GM19238 (cell line): ENCODE results near the gene NFIA.
"Not testable (repeated sequence)": the region's sequence is repeated elsewhere in the genome, so short reads cannot be mapped to it uniquely, and the experiment has no call there.

Experiments used
- DNase-seq: peaks from one replicate; pipeline ENCODE4 v3.0.0; 2011; ENCODE audit warnings: low spot score; ENCODE audit not compliant: insufficient read length

The NFIA gene

DNA sequence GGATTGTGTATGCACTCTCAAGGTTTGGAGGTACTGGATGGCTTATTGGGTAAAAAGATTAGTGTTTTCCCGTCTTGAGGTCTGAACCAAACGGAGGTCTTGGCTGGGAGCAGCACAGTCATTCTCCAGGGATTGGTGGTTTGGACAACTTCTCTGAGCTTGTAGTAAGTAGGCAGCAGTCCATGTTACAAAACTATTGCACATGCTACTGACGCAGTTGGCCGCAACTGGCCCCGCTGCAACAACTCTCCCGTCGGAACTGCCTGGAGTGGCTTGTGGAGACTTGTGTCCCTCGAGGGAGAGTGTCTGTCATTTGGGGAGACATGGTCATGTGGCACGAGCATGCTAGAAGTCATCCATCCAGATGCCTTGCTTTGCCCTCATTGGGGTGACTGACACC is 366.6 kb downstream of the NFIA start:
- no peak for DNase-seq

DNA sequence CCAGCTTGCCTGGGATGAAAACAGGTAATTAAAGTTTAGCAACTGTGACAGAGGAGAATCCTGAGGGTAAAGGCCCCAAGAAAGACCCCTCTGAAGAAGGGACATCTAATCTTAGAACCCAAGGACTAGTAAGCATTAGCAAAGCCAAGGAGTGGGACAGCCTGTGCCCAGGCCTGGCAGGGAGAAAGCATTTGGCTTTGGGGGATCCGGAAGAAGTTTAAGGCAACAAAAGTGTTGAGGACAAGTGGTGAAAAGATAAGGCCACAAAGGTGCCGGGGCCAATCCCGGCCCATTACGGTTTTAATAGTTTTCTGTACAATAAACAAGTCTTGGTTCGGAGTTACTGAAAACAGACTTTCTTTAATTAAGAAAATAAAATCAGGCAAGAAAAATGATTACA is 367.0 kb downstream of the NFIA start:
- DNase-seq: no peak

DNA sequence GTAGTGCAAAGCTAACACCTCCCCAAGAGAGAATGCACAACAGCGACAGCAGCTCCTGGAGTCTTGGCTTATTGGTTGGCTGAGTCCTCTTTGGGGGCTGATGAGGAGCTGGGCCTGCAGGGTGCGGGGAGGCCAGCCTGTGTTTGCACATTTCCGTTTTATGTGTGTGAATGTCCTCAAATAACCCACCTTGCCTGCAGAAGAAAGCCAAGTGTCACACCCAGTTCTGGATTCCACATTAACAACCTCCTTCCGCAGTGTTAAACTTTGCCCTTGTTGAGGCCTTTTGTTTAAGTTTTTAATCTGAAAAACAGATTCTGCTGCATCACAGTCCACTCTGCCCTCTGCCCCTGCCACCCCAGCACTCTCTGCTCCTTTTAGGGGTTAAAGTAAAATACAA is 368.1 kb downstream of the NFIA start:
- no peak for DNase-seq

DNA sequence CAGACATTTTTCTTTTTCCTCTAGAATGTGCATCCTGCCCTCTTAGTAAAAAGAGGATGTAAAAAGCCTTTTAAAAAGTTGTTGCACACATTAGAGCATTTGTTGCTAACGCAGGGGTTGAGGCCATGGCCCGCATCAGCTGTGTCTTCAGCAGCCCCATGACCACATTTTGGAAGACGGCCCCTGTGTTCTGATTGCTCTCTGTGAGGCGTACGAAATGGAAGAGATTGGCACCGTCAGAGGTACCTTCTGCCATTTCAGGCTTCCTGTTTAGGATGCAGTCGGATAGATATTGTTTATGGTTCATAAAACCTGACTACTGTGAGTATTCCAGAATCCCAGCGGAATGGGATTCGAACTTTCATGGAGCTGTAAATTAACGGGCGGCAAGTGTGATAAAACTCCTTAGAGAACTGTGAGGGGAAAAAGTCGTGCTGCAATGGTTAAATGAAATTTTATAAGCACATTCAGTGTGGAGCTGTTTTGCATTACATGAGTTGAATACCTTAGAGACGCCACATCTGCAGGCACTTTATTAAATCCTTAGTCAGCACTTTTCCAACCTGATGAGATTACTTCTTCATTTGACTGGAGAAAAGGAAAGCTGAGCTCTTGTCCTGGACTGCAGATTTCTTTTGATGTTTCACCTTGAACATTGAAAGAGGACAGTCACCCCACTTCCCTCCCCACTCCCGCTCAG is 368.7 kb downstream of the NFIA start:
- no peak for DNase-seq

DNA sequence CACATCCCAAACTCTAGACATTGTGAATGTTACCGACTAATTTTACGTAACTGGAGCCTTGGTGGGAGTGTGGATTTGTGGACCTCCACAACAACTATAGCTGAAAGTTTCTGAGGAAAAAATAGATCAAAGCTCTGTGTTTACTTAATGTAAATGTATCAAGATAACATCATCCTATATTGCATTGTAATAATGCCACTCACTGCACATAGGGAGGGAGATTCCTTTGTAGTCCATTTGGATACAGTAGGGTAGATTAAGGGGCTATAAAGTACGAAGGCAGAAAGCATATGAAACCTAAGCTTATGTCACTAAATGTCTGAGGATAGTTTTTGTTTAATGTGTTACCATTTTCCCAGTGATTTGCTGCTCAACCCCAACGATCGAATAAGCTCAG is 369.2 kb downstream of the NFIA start:
- DNase-seq: no peak

DNA sequence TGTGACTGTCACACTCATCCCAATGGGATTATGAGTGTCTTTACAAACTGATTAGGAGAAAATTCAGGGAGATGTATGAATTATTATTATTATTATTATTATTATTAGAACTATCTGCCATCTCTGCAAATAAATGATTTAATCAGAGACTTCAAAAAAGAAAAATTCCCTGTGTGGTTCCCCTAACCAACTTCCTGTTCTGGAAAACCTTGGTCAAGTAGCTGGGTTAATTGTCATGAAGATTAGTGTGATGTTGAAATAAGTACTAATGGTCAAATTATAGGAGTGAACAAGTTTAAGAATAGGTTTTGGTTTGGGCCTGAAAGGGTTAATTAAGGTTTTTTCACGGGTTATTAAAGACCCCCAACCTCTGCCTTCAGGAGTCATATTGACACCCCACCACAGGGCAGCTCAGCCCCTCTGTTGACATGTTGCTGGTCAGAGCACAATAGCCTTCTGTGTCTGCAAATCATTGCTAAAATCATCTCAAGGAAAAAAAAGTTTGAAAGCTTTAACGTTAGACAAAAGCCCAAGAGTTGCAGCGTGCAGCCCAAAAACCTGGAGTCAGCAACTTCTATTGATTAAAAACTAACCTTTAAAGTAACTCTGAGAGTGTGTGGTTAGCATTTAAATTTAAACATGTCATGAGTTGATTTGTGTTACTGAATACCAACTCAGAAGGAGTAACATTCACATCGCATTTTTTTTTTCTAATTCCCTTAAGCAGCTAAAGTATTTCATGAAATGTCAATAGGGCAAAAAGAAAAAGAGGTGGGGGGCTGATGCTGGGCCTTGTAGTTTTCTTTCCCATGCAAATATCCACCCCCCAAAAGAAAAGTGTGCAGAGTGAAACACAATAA is 370.0 kb downstream of the NFIA start:
- DNase-seq: no peak

DNA sequence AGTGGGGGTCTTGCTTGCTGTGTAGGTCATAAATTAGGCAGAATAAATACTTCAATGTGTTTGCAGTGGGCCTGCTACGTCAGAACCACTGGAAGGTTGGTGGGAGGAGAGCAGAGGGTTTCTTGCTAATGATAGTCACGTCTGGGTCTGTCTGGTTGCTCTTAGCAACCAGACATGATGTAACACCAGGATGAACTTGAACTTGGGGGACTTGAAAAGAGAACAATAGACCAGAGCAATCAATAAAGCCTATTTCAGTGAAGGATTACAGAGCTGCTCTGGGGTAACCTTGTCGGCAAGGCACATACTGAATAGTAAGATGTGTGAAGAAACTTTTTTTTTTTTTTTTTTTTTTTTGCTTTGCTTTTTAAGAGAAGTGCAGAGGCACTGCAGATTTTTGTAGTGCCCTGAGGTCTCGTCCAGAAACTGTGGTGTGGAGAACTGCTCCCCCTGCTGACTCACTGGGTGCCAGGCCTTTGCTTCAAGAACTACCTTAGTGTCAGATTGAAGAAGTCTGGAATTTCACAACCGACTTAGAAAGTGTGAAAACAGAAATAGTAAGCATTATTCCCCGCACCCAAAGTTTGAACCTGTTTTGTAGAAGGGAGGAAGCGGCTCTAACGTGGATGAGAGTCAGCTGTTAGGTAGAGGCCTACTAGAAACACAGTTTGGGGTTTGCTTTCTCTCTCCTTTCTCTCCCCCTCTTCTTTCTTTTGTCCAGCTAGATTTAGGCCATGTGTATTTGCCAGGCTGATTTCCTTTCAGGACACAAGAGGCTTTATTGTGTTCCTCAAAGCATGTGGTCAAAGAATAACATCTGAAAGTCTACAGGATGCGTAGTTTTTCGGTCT is 371.0 kb downstream of the NFIA start:
- DNase-seq: peak; percentile 42

DNA sequence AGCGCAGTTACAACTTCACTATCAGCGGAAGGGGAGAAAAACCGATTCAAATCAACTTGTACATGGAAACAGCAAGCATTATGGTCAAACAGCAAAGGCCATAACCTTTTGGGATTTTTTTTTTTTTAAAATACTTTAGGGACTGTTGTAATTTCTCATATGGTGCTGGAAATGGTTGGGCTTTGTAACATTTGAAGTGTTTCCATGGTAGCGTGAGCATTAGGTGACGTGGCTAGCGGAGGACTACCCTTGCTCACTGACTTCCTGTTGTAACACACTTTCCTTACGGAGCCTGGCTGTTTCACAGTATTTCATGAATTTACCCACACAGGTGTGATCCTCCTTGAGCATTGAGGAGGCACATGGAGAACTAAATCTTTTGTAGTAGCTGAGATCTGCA is 373.0 kb downstream of the NFIA start:
- no peak for DNase-seq

DNA sequence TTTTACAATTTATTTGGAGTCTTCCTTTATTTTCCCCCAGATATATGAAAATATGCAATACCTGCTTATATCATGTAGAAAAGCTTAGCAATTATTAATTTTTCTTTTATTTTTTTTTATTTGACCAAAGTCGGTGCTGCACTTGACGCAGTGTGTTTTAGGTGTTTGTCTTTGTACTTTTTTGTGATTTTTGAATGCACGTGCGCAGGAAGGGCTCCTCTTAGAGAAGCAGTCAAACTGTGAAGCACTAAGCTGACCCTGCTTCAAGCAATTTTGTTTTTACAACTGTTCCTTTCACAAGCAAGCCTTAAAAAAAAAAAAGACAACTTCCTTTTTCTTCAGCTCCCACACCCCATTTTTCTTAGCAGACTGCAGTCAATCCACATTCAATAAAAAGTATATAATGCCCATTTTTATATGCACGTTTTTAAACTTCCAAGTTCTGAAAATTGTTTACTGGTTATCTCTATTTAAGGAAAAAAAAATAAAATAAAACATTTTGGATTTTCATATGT is 375.2 kb downstream of the NFIA start:
- no peak for DNase-seq

DNA sequence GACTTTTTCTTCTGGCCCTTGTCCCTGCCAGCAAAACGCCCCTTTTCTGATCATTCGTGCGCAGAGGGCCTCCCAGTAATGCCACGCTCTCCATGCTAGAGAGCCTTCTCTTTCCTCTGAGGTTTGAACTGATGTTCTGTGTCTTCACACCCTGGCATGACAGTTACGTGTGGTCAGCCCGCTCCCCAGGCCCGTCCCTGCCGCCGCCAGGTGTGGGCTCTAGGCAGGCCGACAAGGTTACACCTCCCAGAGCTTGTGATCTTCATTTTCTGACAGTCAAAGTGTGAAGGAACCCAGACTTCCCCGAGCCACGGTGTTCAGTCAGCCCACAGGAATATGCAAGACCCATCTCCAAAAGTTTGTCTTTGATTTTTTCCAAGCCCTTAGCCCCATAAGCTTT is 377.0 kb downstream of the NFIA start:
- DNase-seq: no peak

DNA sequence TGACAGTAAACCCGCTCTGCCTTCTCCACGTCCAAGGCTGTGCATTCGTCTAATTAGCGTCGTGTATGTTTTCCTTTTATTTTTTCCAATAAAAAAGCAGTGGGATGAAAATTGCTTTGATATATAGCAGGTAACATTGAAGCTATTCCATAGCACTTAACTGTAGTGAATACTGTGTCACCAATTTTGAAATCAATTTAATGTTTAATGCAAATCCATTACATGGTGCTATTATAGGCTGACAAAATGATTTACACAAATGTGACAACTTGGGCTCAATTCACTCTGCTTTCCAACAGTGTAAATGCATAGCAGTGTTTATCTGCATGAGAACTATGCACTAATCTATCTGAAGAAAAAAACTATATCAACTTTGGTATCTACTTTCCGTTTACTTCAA is 377.8 kb downstream of the NFIA start:
- no peak for DNase-seq

DNA sequence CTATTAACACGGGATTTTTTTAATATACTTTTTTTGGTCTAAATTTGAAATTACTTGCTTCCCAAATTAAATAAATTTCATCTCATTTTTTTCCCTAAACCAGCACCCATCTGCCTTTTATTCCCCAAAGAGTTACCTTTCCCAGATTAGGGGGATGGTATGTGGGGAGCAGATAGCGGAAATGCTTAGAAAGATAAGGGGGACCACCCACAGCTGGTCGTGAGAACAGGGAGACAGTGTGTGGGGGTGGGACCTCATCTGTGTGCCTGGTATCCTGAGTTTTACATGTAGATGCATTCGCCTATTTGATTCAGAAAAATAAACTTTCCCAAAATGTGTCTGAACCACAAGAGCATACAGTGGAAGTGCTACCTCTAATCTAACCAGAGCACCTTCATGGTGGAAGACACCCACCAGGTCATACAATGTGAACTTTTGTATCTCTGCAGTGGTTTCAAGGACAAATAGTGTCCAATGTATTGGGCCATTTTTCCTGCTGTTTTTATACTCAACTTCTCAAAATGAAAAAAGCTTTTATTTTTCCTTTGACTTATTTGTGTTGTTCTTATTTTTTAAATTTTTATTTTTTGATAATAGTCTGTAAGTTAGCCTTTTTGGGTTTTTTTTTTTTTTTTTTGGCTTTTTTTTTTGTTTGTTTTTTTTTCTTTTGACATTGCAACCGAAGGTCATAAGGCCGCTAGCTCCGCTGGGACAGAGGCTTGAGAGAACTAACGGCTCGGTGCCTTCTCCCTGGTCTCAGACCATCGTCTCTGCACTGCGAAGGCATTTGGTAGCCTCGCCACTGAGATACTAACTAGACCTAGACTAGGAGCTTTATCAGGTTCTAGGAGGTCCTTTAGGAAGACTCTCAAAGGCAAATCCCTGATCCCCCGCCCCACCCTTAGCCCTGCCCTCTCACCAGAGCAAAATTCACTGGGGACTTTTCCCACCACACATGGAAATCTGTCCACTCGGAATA is 379.3 kb downstream of the NFIA start:
- no peak for DNase-seq

DNA sequence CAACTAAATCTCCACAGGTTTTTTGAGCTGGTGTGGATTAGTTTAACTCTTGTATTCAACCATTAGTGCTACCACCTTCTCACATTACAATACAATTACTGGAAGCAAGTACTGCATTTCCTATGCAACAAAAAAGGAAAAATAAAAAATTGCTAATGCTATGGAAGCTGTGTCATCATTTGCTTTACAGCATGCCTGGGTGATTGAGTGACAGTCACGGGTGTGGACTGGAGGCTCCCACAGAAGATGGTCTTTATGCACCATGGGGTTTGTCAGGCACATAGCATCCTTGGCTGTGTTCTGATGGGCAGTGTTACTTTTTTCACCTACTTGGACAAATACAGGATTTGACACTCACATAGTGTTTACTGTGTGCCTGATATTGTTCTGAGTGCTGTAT is 380.3 kb downstream of the NFIA start:
- no peak for DNase-seq

DNA sequence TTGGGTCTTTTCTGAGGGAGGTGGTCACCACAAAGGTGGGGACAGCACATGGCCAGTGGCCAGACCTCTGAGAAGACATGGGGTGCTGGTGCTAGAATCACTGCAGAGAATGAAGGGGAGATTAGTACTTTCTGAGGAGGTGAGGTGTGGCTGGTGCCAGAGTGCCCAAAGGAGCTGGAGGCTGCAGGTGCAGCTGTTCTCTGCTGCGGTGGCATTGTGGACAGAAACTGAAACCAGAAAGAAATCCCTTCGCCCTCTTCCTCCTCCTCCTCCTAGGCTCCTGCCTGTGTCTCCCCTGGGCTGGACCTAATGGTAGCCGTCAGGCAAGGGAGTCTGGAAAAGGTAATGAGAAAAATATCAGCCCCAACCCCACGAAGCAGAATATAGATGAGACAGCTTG is 380.9 kb downstream of the NFIA start:
- no peak for DNase-seq

DNA sequence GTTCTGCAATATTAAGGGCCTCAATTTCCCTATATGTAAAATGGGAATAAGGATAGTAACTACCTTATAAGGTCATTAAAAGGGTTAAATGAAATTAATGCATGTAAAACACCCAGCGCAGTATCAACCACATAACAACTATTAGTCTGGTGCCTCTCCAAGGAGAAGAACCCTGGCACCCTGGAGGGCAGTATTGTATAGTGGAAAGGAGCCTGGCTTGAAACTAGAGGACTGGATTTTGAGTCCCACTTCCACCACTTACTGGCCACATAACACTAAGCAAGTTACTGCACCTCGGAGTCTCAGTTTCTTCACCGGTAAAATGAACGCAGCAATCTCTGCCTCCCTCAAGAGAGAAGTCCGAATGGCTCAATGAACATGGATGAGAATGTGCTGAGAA is 385.5 kb downstream of the NFIA start:
- DNase-seq: not testable (repeated sequence)

DNA sequence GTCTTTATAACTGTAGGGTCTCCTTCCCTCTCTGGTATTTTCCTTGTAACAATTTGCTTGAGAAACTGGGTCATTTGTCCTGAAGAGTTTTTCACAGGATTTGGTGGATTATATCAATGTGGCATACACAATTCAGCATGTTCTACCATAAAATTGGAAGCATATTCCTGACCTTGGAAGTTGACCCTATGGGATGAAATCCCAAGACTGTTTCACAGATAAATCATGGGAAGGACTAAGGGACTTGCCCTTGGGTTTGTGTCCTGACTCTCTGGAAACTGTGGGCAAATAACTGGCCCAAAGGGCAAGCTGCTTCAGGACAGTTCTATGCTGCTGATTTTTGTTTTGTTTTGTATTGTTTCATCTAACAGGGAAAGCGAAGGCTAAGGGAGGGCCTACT is 387.0 kb downstream of the NFIA start:
- DNase-seq: no peak

DNA sequence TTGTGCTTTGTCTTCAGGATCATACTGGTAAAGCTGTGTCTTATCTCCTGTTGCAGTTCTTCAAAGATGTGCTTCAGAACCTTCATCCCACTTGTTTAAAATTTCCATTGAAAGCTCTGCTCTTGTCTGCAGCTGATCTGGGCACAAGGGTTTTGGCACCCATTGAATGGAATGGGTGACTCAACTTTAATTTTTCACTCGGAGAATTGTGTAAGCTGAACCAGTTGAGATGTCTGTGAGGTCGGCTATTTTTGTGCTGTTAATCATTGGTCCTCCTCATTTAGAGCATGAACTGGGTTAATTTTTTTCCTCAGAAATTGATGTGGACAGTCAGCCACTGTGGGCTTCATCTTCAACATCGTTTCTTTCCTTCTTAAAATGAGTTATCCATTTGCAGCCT is 390.5 kb downstream of the NFIA start:
- DNase-seq: no peak

DNA sequence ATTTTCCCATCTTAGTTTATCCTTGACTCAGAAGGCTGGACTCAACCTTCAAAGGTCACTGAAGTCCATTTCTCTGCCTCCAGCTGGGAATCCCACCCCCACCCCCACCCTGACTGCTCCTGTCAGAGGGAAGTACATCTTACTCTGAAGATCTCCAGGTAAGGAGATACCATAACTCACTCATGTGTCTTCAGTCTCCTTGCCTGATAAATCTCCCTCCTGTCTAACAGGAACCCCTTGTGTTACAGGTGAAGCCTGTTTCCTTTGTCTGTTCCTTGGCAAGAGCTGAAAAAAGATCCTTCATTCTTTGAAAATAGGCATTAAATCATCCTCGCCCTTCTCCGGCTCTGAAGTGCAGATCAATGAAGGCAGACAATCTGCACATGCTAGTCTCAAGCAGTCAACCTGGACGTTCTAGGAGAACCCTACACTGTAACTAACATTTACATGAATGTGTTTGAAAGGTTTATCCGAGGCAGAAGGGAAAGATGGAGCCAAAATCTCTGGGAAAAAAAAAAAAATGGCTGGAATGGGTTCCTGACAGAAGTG is 392.0 kb downstream of the NFIA start:
- no peak for DNase-seq

DNA sequence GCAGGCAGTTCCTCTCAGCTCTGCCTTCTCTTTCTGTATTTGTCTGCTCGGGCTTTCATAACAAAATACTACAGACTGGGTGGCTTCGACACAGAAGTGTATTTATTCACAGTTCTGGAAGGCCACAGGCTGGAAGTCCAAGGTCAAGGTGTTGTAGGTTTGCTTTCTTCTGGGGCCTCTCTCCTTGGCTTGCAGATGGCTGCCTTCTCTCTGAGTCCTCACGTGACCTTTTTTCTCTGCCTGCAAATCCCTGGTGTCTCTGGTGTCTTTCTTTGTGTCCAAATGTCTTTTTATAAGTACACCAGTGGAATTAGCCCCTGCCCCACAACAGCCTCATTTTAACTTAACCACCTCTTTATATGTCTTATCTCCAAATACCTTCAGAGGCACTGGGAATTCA is 392.6 kb downstream of the NFIA start:
- no peak for DNase-seq

DNA sequence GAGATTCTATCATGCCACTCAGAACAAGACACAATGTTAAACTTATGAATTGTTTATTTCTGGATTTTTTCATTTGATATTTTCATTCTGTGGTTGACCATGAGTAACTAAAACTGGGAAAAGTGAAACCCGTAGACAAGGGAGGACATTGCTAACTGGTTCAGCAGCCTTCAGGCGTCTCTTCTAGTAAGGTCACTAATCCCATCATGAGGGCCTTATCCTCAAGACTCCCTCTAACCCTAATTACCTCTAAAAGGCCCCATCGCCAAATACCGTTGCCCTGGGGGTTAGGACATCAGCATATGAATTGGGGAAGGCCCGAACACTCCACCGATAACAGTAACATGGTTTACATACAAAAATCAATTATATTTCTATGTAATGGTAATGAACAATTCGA is 394.9 kb downstream of the NFIA start:
- DNase-seq: no peak
